ENCODE measurements around the gene NAA80. TPM values are rescaled to one million over a fixed set of nuclear protein-coding genes. Genes with fewer than 3 reads are reported as not detected.

Gene NAA80
- total and polyA plus RNA-seq, 10 of the 15 experiments (the other 5 are each of a cell fraction or from before 2014, with no cell fraction given), result 0.48 to 12.7 (median 6.7) TPM

DNA sequence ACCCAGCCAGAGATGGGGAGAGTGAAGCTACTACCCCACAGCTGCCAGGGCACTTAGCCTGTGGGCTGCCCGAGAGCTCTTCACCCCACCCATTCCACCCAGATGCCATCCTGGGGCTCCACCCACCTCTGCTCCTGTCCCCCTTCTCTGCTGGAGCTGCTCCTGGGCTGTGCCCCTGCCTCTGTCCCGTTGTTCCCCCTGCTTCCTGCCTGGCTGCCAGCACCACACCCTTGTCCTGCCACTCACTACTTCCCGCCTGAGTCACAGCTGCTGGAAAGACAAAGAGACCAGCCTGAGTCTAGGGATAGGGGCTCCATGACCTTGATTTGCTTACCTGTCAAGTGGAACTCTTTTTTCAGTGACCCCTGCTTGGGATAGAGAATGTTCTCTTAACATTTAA is 50.8 kb downstream of the NAA80 start (continued):
- TF ChIP-seq TARDBP (IDR thresholded peaks at IDR 0.05; ENCODE audit: borderline replicate concordance) (no peak), BCL11A (IDR thresholded peaks at IDR 0.05; ENCODE audit: low read depth, low read length) (no peak), CBX5 (IDR thresholded peaks at IDR 0.05; ENCODE audit: low read depth) (no peak), PML (IDR thresholded peaks at IDR 0.05; ENCODE audit: low read length) (no peak), FOS (IDR thresholded peaks at IDR 0.05; ENCODE audit: borderline replicate concordance, extremely low read depth, insufficient read length) (no peak)
- TF ChIP-seq, protein P1, sequence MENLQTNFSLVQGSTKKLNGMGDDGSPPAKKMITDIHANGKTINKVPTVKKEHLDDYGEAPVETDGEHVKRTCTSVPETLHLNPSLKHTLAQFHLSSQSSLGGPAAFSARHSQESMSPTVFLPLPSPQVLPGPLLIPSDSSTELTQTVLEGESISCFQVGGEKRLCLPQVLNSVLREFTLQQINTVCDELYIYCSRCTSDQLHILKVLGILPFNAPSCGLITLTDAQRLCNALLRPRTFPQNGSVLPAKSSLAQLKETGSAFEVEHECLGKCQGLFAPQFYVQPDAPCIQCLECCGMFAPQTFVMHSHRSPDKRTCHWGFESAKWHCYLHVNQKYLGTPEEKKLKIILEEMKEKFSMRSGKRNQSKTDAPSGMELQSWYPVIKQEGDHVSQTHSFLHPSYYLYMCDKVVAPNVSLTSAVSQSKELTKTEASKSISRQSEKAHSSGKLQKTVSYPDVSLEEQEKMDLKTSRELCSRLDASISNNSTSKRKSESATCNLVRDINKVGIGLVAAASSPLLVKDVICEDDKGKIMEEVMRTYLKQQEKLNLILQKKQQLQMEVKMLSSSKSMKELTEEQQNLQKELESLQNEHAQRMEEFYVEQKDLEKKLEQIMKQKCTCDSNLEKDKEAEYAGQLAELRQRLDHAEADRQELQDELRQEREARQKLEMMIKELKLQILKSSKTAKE (IDR thresholded peaks at IDR 0.05; ENCODE audit: low read depth, poor library complexity, severe bottlenecking), result no peak

DNA sequence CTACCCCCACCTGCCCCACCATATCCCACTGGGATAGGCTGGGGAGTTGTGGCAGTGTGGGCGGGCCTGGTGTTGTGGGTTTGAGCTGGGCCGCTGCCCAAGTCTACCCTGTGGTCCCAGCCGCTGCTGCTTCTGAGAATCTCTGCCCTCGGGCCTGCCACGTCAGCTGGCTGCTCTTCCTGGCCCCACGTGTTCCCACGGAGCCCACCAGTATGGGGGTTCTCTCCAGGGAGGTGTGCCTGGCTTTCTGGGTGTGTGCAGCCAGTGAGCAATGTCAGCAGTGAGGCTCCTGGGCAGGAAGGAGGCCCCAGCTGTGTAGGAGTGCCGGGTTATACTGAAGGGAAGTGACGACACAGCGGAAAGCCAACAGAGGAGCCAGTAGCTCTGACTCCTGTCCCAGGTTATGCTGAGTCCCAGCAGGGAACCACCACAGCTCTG is 52.7 kb downstream of the NAA80 start:
- ChIA-PET SMC1A (ENCODE audit: uncharacterized antibody, unreplicated experiment) (interaction anchor here (0.7 to 1.7 kb wide), 13 partner anchors 8 to 54 kb away, joined by 3 to 51 read pairs (median 4); partner anchors contain the start of genes GNAI2, GNAT1, HYAL3 and NAA80), POLR2A (interaction anchor here (0.7 to 1.8 kb wide), 8 partner anchors 9 to 91 kb away, joined by 3 to 22 read pairs (median 6); partner anchors contain the start of genes GNAI2, HYAL3 and NAA80), CTCF (interaction anchor here (0.6 to 3.3 kb wide), 25 partner anchors 9 to 931 kb away, joined by 3 to 149 read pairs (median 4); partner anchors contain the start of genes GNAI2, GNAT1, HYAL3 and NAA80), RAD21 (ENCODE audit: unreplicated experiment) (interaction anchor here (0.6 to 4.1 kb wide), 15 partner anchors 8 to 322 kb away, joined by 3 to 73 read pairs (median 6); partner anchors contain the start of genes GNAI2, GNAT1, HEMK1 and HYAL3)
- ATAC-seq (peak; percentile 77), FAIRE-seq (no peak), DNase-seq (ENCODE audit: low read depth, low spot score) (no peak)
- WGBS (ENCODE audit: insufficient coverage, insufficient replicate concordance, low lambda C conversion rate, missing lambda C conversion rate), result 0% methylated on average over 10 of the region's 10 CpGs
- Histone ChIP-seq H3K4me1 (ENCODE audit: control insufficient read depth, insufficient read depth, low read length) (peaks cover 47% of the 10 kb centered on the region), H3K4me3 (peak overlapping the region; percentile 70), H3K9ac (ENCODE audit: control insufficient read depth, insufficient read depth, low read length) (peak overlapping the region; percentile 73), H3K79me2 (ENCODE audit: control insufficient read depth, insufficient read depth, low read length) (peaks cover 81% of the 10 kb centered on the region), H4K20me1 (ENCODE audit: control insufficient read depth, insufficient read depth) (peaks cover 25% of the 10 kb centered on the region), H3K9me3 (replicated peaks; ENCODE audit: control insufficient read depth, insufficient read depth, low read length) (no peaks in the 10 kb centered on the region), H3K36me3 (ENCODE audit: control insufficient read depth in 2 of 2, insufficient read depth in 2 of 2, low read length in 1 of 2) (peaks cover 15 to 17% of the 10 kb centered on the region in 2 experiments; a peak in 3 of 4 replicates), H3K27me3 (replicated peaks in 1 of 2; ENCODE audit: control insufficient read depth in 2 of 2, insufficient read depth in 2 of 2, low read length in 1 of 2) (no peaks in the 10 kb centered on the region), H3K27ac (ENCODE audit: control insufficient read depth, insufficient read depth) (peak overlapping the region; percentile 71), H3K4me2 (ENCODE audit: control insufficient read depth, insufficient read depth) (peak overlapping the region; percentile 94), H2AFZ (ENCODE audit: control insufficient read depth, low read depth, low read length) (peak overlapping the region; percentile 43)
- intact Hi-C loops (cut with micrococcal nuclease; ENCODE audit: unreplicated experiment) (loop anchor here (1.0 to 2.0 kb wide), 2 partner anchors 19 to 26 kb away; no protein-coding TSS in a partner anchor), in situ Hi-C loops (cut with MboI) (no loop called here)
- no TSS peak for BruUV-seq (replicated peaks)
- TF ChIP-seq KAT2A (conservative IDR thresholded peaks at IDR 0.05; ENCODE audit: control insufficient read depth, low read depth, low read length) (no peak), ZNF207 (IDR thresholded peaks at IDR 0.05; ENCODE audit: borderline replicate concordance) (peak; percentile 10; the same call in 1 of the 2 replicates), BACH1 (IDR thresholded peaks at IDR 0.05; ENCODE audit: borderline replicate concordance) (no peak), SIX5 (IDR thresholded peaks at IDR 0.05; ENCODE audit: low read depth, low read length, severe bottlenecking) (no peak), CBX3 (IDR thresholded peaks at IDR 0.05; ENCODE audit: borderline replicate concordance, low read depth) (no peak), SMARCA5 (IDR thresholded peaks at IDR 0.05) (0 out of 2 replicates have a peak, but pooled peaks have one; percentile 9), BMI1 (IDR thresholded peaks at IDR 0.05; ENCODE audit: borderline replicate concordance) (no peak)
- TF ChIP-seq, protein P2, sequence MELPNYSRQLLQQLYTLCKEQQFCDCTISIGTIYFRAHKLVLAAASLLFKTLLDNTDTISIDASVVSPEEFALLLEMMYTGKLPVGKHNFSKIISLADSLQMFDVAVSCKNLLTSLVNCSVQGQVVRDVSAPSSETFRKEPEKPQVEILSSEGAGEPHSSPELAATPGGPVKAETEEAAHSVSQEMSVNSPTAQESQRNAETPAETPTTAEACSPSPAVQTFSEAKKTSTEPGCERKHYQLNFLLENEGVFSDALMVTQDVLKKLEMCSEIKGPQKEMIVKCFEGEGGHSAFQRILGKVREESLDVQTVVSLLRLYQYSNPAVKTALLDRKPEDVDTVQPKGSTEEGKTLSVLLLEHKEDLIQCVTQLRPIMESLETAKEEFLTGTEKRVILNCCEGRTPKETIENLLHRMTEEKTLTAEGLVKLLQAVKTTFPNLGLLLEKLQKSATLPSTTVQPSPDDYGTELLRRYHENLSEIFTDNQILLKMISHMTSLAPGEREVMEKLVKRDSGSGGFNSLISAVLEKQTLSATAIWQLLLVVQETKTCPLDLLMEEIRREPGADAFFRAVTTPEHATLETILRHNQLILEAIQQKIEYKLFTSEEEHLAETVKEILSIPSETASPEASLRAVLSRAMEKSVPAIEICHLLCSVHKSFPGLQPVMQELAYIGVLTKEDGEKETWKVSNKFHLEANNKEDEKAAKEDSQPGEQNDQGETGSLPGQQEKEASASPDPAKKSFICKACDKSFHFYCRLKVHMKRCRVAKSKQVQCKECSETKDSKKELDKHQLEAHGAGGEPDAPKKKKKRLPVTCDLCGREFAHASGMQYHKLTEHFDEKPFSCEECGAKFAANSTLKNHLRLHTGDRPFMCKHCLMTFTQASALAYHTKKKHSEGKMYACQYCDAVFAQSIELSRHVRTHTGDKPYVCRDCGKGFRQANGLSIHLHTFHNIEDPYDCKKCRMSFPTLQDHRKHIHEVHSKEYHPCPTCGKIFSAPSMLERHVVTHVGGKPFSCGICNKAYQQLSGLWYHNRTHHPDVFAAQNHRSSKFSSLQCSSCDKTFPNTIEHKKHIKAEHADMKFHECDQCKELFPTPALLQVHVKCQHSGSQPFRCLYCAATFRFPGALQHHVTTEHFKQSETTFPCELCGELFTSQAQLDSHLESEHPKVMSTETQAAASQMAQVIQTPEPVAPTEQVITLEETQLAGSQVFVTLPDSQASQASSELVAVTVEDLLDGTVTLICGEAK (IDR thresholded peaks at IDR 0.05; ENCODE audit: borderline replicate concordance), result peak; percentile 66
- TF ChIP-seq, protein P3, sequence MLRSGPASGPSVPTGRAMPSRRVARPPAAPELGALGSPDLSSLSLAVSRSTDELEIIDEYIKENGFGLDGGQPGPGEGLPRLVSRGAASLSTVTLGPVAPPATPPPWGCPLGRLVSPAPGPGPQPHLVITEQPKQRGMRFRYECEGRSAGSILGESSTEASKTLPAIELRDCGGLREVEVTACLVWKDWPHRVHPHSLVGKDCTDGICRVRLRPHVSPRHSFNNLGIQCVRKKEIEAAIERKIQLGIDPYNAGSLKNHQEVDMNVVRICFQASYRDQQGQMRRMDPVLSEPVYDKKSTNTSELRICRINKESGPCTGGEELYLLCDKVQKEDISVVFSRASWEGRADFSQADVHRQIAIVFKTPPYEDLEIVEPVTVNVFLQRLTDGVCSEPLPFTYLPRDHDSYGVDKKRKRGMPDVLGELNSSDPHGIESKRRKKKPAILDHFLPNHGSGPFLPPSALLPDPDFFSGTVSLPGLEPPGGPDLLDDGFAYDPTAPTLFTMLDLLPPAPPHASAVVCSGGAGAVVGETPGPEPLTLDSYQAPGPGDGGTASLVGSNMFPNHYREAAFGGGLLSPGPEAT (IDR thresholded peaks at IDR 0.05; ENCODE audit: low read depth), result no peak; the same call in none of the 2 replicates

All from GM12878 (cell line).